GM04504 (cell line): ENCODE data around the gene FNDC3B.

ENCODE experiments used
- DNase-seq: peaks from one replicate; pipeline ENCODE4 v3.0.0-alpha.2; 2012; ENCODE audit warnings: low read depth

Gene FNDC3B

GRCh38 chr3:172192830-172193415 is 153.5 kb downstream of the FNDC3B start:
- DNase-seq, result no peak

GRCh38 chr3:172193436-172193835 is 154.1 kb downstream of the FNDC3B start:
- no peak for DNase-seq

- DNase-seq, result no peak
Observed at GRCh38 chr3:172194702-172195406, 155.5 kb downstream of the FNDC3B start.

GRCh38 chr3:172195407-172195754 is 156.0 kb downstream of the FNDC3B start:
- no peak for DNase-seq

- no peak for DNase-seq
Observed at GRCh38 chr3:172197344-172197743, 158.0 kb downstream of the FNDC3B start.

GRCh38 chr3:172198428-172198827 is 159.1 kb downstream of the FNDC3B start:
- DNase-seq, result no peak

- DNase-seq, result no peak
Observed at GRCh38 chr3:172199850-172200369, 160.5 kb downstream of the FNDC3B start.

- DNase-seq, result peak; percentile 93
Observed at GRCh38 chr3:172201136-172201869, 161.9 kb downstream of the FNDC3B start.

- DNase-seq, result peak; percentile 48
Observed at GRCh38 chr3:172201870-172202236, 162.5 kb downstream of the FNDC3B start.

GRCh38 chr3:172202797-172203196 is 163.4 kb downstream of the FNDC3B start:
- DNase-seq, result no peak

GRCh38 chr3:172203522-172204258 is 164.3 kb downstream of the FNDC3B start:
- DNase-seq, result no peak

GRCh38 chr3:172204716-172205115 is 165.3 kb downstream of the FNDC3B start:
- DNase-seq, result no peak

GRCh38 chr3:172208586-172209332 is 169.4 kb downstream of the FNDC3B start:
- DNase-seq, result no peak

GRCh38 chr3:172209333-172210321 is 170.2 kb downstream of the FNDC3B start:
- no peak for DNase-seq

GRCh38 chr3:172210355-172210754 is 171.0 kb downstream of the FNDC3B start:
- DNase-seq, result no peak

- DNase-seq, result no peak
Observed at GRCh38 chr3:172211123-172211522, 171.7 kb downstream of the FNDC3B start.

GRCh38 chr3:172213200-172213599 is 173.8 kb downstream of the FNDC3B start:
- no peak for DNase-seq

GRCh38 chr3:172213904-172214303 is 174.5 kb downstream of the FNDC3B start:
- DNase-seq, result no peak

GRCh38 chr3:172216267-172216666 is 176.9 kb downstream of the FNDC3B start:
- no peak for DNase-seq

- DNase-seq, result no peak
Observed at GRCh38 chr3:172216911-172217310, 177.5 kb downstream of the FNDC3B start.
